Measurements from ENCODE around the gene PAX5.

- TF ChIP-seq, protein P1, sequence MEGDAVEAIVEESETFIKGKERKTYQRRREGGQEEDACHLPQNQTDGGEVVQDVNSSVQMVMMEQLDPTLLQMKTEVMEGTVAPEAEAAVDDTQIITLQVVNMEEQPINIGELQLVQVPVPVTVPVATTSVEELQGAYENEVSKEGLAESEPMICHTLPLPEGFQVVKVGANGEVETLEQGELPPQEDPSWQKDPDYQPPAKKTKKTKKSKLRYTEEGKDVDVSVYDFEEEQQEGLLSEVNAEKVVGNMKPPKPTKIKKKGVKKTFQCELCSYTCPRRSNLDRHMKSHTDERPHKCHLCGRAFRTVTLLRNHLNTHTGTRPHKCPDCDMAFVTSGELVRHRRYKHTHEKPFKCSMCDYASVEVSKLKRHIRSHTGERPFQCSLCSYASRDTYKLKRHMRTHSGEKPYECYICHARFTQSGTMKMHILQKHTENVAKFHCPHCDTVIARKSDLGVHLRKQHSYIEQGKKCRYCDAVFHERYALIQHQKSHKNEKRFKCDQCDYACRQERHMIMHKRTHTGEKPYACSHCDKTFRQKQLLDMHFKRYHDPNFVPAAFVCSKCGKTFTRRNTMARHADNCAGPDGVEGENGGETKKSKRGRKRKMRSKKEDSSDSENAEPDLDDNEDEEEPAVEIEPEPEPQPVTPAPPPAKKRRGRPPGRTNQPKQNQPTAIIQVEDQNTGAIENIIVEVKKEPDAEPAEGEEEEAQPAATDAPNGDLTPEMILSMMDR (IDR thresholded peaks at IDR 0.05), result no peak
- TF ChIP-seq ZFX (IDR thresholded peaks at IDR 0.05; ENCODE audit: borderline replicate concordance), result no peak
Measured at GRCh38 chr9:36987409-36987808, 46.7 kb downstream of the PAX5 start.
